NCI-H1092 treated with DMSO at 0.1 percent for 48 hours (cell line): ENCODE data around the gene NPPC.

Experiments used
- DNase-seq: peaks from one replicate; lab custom pipeline; 2025; lab: John Stamatoyannopoulos, UW

The NPPC gene

GRCh38 chr2:231935207-231935524 is 9.0 kb upstream of the NPPC start:
- no peak for DNase-seq

GRCh38 chr2:231934441-231935206 is 8.4 kb upstream of the NPPC start:
- DNase-seq, result no peak

GRCh38 chr2:231933916-231934401 is 7.8 kb upstream of the NPPC start:
- DNase-seq, result no peak

GRCh38 chr2:231932985-231933915 is 7.1 kb upstream of the NPPC start:
- no peak for DNase-seq

DNA sequence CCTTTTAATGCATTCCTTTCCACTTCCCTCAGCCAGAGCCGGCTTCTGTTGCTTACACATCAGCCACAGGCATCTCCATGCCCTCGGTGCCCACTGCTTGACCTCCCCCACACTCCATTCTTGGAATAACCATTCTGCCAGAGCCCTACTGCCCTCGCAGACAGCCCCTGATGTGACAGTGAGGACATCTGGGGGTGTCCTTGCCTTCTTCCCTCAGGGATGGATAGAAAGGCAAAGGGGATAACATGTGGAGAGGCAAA is 6.4 kb upstream of the NPPC start:
- DNase-seq, result no peak

GRCh38 chr2:231931481-231931915 is 5.3 kb upstream of the NPPC start:
- DNase-seq, result no peak

- no peak for DNase-seq
Observed at GRCh38 chr2:231930593-231931281, 4.5 kb upstream of the NPPC start.

DNA sequence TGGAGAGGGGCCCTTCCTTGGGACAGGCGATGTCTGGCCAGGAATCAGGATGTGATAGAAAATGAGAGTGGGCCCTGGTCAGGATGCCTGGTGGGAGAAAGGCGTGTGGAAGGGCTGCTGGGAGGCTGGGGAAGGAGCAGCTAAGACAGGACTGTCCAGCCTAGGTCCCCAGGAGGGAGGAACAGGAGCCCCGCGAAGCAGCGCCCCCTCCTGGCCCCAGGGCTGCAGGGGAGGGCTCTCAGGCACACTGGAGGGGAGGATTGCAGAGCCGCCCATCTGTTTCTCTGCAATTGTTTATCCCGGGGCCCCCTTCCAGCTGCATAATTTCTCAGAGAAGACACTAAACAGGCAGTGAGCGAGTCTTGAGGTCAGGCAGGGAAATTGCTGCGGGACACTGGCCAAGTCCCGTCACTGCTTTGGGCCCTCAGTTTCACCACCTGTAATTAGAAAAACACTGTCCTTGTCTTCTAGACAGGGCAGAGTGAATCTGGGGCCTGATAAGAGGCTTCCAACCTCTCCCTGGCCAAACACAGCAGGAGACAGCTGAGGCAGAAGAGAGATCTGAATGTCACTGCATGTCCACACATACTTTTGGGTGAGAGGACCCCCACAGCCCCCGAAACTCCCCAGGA is 3.9 kb upstream of the NPPC start:
- DNase-seq, result no peak

DNA sequence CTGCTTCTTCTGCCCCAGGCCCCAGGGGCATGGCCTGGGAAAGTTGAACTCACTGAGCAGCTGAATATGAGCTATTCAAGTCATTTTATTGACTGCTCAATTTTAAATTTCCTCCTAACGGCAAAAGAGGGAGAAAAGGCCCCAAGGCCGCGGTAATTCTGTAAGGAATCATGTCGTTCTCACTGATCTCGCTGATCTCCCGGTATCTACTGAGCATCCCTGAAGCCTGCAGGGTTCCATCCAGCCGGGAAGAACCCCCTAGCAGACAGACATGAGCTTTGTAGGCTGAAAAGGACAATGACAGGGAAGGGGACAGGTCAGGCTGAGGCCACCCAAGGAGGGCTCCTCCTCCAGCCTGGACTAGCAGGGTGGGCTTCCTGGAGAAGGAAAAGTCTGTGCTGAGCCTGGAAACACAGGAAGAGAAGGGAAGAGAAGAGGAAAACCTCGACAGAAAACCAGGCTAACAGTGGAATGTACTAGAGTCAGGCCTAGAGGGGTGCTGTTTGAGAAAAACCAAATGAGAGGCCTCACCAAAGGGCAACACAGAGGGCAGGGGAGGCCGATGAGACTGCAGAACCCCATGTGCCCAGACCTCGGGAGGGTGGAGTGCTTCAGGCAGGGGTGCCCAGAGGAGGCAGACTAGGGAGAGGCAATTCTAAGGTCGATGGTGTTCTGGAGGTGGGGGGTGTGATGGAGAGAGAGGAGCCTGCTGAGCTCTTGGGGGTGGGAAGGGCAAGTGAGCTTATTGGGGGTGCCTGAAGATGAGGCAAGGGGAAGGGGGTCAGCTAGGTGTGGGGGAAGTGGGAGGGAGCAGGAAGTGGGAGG is 2.9 kb upstream of the NPPC start:
- no peak for DNase-seq

- no peak for DNase-seq
Observed at GRCh38 chr2:231928481-231928880, 2.3 kb upstream of the NPPC start.

DNA sequence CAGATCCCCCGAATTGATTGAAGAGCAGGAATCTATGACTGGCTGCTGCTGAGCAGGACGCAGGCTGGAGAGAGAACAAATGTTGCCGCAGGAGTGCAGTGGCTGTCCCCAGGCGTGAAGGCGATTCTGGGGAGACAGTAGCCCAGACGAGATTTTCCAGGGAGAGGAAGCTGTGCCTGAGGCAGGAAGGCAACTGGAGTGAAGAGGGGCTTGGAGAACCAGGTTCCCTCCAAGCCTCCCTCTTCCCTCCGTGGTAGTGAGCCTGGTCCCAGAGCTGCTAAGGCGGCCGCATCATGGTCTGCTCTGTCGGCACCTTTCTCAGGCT is 1.3 kb upstream of the NPPC start:
- no peak for DNase-seq

- DNase-seq, result no peak
Observed at GRCh38 chr2:231926761-231927565, 767 bp upstream of the NPPC start.

GRCh38 chr2:231925303-231926179 is 655 bp downstream of the NPPC start:
- DNase-seq, result peak; percentile 31

- no peak for DNase-seq
Observed at GRCh38 chr2:231924889-231925275, 1.3 kb downstream of the NPPC start.

GRCh38 chr2:231923951-231924888 is 2.0 kb downstream of the NPPC start:
- no peak for DNase-seq

DNA sequence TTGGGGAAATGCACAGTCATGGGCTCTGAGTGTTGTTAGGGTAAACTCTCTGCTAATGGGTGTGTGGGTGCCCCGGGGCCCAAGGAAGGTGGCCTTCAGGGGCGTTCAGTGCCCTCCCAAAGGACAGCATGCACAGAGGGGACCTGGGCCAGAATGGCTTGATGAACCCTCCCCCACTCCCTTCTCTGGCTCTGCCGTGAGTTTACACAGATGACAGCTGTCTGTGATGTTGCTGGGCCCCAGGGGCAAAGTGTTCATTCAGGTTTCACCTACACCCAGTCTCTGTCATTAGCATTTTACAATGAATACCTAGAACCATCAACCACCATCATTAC is 3.2 kb downstream of the NPPC start:
- DNase-seq, result no peak

DNA sequence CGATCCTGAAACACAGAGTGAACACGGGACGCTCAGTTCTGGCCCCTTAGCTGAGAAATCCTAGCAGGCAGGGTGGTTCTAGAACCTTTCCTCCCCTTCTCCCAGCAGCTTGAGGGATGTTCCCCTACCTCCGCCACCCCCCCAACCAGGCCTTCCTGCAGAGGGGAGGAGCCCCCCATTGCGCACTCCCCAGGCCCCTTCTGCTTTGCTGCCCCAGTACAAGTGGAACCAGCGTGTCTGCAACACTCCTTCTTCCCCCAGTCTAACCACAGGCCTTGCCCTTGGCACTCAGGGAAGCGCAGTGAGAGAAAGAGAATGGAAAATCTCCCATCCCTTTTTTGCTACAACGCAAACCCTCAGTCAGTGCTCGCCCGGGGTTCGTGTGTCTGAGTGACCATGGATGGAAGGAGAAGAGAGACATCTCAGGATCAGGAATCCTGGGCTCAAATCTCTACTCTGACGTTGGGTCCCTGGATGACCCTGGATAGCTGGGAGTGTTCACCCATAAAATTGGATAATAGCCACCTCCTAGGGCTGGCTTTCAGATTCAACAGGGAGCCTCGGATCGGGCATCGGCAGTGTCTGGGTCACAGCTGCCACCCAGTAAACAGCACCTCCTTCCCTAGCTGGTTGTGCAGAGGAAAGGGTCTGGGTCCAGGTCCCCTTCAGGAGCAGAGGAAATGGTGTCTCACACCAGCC is 3.7 kb downstream of the NPPC start:
- no peak for DNase-seq

- no peak for DNase-seq
Observed at GRCh38 chr2:231920795-231921194, 5.4 kb downstream of the NPPC start.
